Ramos (cell line): ENCODE measurements around the gene AP5Z1.

ENCODE experiments used
- in situ Hi-C: fragments of 300-500 bp; cut with MboI; formaldehyde crosslinking; loops from one replicate; pipeline ENCODE4 v1.14.3; 2022; ENCODE audit warnings: low sequenced_read_pairs; ENCODE audit not compliant: unreplicated experiment

AP5Z1 gene

DNA sequence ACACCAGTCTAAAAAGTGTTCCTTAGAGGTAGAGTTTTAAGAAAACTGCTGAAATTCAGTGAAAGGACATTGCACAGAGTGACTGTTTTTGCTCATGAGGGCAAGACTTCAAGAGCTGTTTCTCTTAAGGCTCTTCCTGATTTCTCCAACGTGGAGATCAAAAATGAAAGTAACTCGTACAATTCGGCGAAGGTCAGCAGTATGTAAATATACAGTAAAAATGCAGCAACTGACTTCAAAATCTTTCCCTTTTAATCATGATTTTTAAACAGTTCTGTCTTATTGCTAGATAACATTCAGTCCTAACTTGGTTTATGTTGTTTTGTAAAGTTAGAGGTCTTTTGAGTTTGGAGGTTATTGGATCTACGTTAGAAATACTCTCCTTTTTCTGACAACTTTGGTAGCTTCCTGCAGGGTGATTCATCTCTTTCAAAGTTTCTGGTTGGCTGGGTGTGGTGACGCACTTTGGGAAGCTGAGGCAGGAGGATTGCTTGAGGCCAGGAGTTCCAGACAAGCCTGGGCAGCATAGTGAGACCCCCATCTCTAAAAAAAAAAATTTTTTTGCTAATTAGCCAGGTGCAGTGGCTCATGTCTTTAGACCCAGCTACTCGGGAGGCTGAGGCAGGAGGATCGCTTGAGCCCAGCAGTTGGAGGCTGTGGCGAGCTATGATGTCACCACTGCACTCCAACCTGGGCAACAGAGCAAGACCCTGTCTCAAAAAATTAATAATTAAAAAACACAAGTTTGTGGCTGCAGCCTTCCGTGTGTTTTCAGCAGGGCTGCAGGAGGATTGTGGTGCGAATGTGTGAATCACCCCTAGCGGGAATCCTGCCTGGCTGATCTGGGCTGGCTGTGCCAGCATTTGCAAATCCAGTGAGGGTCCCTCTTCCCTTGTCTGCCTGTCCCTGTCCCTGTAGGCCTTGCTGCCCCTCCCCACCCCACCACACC lies 29.2 kb upstream of the AP5Z1 start:
- in situ Hi-C loops: no loop called here

DNA sequence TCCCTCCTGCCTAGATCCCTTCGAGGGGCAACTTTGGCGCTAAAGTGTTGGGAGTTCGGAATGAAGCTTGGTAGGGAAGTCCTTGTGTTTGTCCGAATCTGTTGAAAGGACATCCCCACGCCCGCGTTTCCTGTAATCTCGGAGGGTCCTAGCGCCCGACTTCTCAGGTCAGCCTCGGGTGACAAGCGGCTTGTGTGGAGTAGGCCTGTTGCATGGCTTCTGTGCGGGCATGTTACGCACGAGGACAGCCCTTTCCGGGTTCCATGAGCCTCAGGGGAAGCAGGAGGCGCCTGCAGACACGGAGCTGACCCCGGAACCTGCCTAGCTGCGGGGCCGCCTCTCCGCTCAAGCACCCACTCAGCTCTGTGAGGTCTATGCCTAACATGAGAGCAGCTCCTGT lies 28.4 kb upstream of the AP5Z1 start:
- in situ Hi-C loops: no loop called here

DNA sequence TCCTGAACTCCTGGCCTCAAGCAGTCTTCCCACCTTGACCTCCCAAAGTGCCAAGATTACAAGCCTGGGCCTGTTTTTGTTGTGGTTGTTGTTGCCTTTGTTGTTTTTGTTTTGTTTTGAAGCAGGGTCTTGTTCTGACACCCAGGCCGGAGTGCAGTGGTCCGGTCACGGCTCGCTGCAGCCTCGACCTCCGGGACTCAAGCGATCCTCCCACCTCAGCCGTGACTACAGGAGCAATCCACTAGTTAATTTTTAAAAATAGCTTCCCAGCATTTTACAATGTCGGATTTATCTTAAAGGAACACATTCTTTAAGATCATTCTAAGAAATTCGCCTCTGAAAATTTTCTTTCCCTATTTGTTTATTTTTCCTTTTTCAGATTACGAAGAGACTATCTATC lies 27.7 kb upstream of the AP5Z1 start:
- in situ Hi-C loops: no loop called here

DNA sequence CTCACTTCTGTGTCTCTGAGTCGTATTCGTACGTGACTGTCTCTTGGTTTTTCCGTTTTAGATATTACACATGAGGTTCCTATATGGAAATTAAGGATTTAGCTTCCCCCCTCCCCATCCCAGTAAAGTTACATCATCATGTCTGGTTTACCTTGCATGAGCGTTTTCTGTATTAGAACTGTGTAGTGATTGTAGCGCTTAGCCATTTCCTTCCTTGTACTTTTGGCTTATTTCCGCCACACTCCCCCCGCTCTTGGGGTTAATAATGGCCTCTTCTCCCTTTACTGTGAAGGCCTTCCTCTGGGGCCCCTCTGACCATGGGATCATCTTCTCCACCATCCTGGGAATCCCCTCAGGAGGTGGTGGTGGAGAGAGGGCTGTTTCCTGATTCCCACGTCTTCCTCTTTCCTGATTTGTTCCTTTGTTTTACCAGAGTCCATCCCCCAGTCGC lies 27.2 kb upstream of the AP5Z1 start:
- in situ Hi-C loops: no loop called here

DNA sequence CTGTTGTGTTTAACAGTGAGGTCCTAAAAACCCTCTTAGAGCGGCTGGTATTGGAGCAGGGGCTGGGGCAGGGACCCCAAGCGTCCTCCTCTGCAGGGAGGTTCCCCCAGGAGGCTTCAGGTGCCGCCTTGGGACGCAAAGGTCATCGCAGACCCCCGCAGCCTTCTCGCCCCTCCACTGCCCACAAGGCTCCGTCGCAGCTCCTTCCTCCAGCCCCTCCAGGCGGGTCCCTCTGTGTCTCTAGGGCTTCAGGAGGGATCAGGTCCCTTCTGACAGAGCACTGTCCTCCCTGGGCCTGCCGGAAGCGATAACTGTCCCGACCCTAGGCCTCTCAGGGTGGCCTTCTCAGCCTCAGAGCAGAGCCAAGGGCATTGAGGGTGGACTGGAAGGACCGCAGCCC lies 26.1 kb upstream of the AP5Z1 start:
- in situ Hi-C loops: no loop called here

DNA sequence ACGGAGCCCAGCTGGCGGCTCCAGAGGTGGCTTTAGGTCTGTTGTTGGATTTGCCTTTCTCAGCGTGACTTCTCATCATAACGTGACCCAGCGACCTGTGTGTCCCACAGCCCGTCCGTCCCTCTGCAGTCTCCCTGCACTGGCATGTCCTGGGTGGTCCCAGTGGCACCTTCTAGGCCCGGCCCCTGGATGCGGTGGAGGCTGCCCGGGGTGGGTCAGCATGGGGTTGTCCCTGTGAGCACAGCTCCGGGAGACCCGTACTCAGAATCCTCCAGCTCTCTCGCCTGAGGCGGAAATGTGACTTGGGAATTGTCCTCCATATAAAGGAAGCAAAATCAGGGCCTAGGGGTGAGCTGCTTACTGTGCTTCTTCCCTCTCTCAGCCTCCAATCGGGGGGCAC lies 25.6 kb upstream of the AP5Z1 start:
- in situ Hi-C loops: loop anchor here (25.0 kb wide), 1 partner anchor 137 kb away; no protein-coding TSS in a partner anchor

DNA sequence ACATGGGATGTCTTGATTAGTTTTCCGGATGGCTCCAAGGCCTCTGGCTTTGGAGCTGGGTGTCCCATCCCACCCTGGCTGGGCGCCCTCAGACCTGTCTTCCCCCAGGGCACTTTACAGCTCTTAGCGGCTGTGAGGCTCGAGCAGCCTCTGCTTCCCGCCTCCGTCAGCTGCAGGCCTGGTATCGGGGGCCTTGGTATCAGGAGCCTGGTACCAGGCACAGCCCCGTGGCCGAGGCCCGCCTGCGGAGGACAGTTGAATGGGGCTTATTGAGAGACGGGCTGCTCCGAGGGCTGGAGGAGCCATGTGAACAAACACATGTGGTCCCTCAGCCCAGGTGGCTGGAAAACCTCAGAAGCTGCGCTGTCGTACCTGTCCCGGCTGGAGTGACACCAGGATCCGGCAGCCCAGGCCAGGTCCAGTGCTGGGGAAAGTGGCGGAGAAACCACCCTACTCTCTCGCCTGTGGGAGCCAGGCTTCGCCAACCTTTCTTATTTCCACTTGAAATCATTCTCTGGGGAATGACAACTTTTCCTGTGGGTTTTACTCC lies 23.9 kb upstream of the AP5Z1 start:
- in situ Hi-C loops: loop anchor here (25.0 kb wide), 1 partner anchor 139 kb away; no protein-coding TSS in a partner anchor

DNA sequence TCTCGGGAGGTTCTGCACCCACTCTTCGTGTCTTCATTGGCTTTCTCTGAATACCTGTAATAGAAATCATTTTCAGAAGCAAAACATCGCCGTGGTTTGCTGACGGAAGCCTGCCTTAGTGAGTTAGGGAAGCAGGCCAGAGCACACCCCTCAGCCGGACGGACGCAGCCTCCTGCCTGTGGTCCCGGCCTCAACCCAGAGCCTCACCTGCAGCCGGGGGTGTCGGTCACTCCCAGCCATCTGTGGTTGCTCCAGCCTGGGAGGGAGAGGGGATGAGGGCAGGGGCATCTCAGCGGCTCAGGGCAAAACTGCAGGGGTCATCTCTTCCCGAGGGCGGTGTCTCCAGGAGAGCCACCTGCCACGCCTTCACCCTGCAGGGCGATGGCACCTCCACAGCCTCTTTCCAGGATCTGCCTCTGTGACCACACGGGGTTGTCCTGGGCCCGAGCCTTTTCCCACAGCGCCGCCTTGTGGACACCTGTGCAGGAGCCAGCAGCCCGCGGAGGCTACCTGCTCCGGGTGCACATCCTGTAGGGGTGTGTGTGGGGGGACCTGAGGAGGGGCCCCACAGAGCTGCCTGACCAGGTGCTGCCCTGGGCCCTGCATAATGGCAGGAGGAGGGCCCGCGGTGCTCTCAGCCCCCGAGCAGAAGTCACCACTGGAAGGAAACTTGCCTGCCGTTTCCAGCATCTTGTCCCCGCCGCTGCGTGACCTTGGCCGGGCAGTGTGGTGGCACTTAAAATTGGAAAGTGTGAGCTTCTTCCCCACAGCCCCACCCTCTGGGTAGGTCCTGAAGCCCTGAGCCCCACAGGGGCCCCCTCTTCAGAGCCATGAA lies 21.6 kb upstream of the AP5Z1 start:
- in situ Hi-C loops: loop anchor here (25.0 kb wide), 1 partner anchor 142 kb away; no protein-coding TSS in a partner anchor

DNA sequence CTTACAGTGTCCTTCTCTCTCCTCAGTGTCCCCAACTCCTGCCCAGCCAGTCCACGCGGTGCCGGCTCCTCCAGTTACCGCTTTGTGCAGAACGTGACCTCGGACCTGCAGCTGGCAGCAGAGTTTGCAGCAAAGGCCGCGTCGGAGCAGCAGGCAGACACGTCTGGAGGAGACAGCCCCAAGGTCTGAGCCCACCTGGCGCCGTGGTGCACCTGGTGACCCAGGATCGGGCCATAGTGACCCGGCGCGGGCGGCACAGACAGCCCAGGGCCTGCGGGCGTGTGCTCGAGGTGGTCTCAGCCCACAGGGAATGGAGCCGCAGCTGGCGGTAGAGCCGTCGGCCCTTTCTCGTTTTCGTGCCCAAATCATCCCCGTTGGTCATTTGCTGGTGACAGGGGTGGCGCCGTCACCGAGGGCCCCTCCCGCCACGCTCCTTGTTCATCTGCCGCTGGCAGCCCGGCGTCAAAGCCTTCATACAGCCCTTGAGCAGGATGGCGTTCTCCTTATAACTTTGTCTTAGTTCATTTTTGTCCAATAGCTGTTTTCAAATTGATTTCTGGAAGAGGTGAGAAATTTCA lies 20.9 kb upstream of the AP5Z1 start:
- in situ Hi-C loops: loop anchor here (25.0 kb wide), 1 partner anchor 142 kb away; no protein-coding TSS in a partner anchor

DNA sequence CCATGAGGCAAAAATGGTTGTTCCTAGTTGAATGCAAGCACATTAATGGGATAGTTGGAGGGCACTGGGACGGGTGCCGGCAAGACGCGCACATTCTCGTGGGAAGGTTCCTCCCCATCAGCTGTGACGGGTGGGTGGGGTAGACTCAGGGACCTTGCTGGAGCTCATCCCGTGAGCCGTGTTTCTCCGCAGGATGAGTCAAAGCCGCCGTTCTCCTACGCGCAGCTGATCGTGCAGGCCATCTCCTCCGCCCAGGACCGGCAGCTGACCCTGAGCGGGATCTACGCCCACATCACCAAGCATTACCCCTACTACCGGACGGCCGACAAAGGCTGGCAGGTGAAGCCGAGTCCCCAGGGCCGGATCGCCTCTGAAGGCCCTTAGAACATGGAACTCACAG lies 20.4 kb upstream of the AP5Z1 start:
- in situ Hi-C loops: loop anchor here (25.0 kb wide), 1 partner anchor 143 kb away; no protein-coding TSS in a partner anchor

DNA sequence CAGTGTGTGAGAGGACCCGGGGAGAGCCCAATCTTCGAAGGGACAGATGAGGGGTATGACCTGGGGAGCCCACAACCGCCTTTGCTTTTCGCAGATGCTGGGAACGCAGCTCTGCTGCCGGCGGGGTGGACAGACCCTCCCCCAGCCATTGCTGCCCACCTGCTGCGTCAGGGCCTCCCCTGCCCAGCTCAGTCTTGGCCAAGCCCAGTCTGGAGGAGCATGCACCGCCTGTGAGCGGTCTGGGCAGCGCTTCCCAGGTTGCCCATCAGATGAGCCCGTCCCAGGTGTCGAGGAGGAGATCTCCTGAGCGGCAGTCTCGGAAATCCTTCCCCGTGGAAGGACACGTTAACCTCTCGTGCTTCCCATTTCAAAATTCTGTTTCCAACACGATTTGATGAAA lies 17.3 kb upstream of the AP5Z1 start:
- in situ Hi-C loops: loop anchor here (25.0 kb wide), 1 partner anchor 146 kb away; no protein-coding TSS in a partner anchor

DNA sequence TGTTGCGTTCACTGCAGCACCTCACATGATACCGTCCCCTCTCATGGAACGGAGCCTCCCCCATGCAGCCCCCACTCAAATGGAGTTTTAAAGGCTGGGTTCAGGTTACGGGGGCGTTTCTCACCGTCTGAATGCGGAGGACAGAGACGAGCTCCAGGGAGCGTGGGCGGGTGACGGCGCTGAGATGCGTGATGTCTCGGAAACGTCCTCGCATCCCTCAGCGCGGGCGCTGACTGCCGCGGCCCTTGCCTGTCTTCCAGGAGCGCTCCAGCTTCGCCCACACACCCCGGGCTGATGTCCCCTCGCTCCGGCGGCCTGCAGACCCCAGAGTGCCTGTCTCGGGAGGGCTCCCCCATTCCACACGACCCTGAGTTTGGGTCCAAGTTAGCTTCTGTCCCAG lies 16.6 kb upstream of the AP5Z1 start:
- in situ Hi-C loops: loop anchor here (25.0 kb wide), 1 partner anchor 146 kb away; no protein-coding TSS in a partner anchor

DNA sequence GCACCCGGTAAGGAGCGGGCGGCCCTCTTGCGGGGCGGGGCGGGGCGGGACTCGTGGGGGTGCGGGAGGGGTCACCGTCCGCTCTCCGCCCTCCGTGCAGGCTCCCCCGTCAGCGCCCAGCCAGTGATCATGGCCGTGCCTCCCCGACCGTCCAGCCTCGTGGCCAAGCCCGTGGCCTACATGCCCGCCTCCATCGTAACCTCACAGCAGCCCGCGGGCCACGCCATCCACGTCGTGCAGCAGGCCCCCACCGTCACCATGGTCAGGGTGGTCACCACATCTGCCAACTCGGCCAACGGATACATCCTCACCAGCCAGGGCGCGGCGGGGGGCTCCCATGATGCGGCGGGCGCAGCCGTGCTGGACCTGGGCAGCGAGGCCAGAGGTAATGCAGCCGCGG lies 16.2 kb upstream of the AP5Z1 start:
- in situ Hi-C loops: loop anchor here (25.0 kb wide), 1 partner anchor 147 kb away; no protein-coding TSS in a partner anchor

DNA sequence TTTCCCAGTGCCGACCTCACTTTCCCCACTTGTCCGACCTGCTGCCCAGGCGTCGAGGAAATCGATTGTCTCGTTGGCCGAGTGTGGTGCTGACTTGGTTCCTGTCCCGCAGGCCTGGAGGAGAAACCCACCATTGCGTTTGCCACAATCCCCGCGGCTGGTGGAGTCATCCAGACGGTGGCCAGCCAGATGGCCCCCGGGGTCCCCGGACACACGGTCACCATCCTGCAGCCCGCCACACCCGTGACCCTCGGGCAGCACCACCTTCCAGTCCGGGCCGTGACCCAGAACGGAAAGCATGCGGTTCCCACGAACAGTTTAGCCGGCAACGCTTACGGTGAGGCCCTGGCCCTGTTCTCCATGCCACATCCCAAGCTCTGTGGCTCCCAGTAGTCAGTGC lies 14.5 kb upstream of the AP5Z1 start:
- in situ Hi-C loops: loop anchor here (25.0 kb wide), 1 partner anchor 149 kb away; no protein-coding TSS in a partner anchor

DNA sequence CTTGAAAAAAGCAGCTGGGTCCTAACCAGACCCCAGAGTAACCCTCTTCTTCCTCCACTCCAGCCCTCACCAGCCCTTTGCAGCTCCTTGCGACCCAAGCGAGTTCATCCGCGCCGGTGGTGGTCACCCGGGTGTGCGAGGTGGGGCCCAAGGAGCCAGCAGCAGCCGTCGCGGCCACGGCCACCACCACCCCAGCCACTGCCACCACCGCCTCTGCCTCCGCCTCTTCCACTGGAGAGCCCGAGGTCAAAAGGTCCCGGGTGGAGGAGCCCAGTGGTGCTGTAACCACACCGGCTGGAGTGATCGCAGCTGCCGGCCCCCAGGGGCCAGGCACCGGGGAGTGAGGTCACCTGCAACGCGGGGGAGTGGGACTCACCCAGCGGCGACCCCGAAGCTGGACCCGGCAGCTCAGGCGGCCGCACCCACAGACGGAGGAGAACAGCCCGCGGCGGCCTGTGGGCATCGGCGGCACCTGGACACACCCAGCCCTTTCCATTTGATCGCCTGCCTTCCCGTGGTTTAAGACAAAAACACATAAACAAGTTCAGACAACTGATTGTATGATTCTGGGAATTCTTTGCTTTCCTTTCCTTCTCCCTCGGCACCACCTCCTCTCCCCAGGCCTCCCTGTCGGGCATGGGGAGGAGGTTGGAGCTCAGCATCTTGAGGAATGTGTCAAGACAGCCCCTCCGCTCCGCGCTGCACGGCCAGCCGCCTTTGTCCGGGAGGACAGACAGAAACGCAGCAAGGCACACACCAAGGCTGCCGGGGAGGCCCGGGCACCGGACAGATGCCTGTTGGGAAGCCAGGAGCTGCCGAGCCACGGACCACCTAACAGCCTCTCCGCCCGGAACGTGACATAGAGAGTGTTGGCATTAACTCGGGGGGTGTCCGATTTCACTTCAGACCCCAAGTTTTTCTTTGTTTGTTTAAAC lies 13.0 kb upstream of the AP5Z1 start:
- in situ Hi-C loops: loop anchor here (25.0 kb wide), 1 partner anchor 150 kb away; no protein-coding TSS in a partner anchor

DNA sequence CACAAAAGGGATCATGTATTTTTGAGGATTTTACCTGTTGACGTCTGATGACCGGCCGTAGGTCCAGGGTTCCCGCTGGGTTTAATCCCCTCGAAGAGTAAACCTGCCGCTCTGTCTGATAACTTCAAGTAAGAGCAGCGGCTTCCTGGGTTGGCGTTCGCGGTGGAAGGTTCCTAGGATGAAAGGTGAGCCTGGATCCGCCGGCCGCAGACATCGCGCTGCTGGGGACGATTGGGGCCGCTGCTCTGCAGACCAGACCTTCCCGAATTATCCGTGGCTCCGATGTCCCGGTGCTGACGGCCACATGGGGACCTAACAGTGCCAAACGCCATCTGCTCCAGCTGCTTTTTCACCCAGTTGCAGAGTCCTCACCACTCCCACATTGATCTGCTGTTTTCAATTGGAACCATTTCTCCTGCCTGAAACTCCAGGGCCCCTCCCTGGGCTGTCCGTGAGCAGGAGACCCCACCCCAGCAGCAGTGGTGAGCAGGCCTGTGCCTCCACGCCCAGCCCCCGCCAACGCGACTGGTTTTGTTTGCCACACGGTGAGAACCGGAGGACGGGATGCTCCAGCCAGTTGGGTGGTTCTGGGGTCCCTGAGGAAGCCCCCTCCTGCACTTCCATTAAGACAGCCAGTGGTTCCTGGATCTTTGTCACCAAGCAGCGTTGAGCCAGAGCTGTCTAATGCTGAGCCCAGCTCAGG lies 12.2 kb upstream of the AP5Z1 start:
- in situ Hi-C loops: loop anchor here (25.0 kb wide), 1 partner anchor 151 kb away; no protein-coding TSS in a partner anchor

DNA sequence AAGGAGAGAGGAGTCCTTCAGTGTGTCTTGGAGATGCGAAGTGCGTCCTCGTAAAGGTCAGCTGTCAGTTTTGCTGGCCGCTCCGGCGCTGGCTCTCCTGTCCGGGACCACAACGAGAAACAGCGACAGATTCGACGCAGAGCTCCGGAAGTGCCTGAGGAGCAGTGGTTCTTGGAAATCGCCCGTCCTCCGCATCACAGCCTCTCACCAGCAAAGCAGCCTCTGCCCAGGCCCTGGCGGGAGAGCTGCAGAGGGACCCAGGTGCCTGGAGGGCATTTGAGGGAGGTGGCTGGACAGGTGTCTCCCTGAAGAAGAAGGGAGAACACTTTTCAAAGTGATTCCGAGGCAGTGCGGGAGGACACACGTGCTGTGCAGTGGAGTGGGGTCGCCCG lies 11.6 kb upstream of the AP5Z1 start:
- in situ Hi-C loops: loop anchor here (25.0 kb wide), 1 partner anchor 151 kb away; no protein-coding TSS in a partner anchor
